Activated CD4-positive, CD25-positive, alpha-beta regulatory T cell treated with anti-CD3 and anti-CD28 coated beads, Interleukin-2, amount 50 U/mL, for 24 hours (primary cell): ENCODE measurements around the gene KIDINS220.

Source experiments
- ATAC-seq, 2 donors: fragments of 150-1000 bp; cut with Tn5 transposase; one replicate each; pipeline ENCODE4 v1.10.0; 2021; ENCODE audit warnings: mild to moderate bottlenecking in 1 of 2, moderate library complexity in 1 of 2

Gene KIDINS220

DNA sequence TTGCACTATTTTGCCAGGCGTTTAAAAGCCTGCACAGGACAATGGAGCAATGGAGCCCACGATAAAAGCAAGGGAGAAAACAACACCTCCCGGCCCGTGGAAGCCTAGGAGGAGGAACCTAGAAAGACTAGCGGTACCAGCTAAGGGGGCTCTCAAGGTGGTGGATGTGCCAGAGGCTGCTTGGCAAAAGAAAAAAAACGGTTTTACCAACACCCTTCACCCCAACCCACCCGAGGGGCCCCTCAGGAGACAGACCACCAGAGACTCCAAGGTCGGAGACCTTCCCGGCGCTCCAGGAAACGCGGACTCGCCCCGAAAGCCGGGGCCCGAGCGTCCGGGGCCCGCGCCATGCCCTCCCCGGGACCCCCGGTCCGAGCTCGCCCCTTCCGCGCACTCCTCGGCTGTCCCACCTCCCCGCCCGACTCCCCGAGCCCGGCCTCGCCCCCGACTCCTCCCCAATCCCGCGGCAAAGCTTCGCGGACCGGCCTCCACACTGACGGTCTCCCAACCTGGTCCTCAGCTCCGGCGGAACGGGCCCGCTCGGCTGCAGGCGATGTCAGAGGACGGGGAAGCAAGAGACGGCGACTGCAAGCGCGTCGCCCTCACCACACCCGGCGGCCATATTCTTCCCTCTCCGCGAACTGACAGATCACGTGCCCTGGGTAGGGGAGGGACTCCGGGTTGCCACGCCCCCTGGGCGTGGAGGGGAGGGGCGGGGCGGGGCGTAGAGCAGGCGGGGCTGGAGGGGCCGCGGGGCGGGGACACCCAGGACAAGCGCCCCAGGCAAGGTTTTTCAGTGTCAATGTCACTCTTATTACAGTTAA, at the start of gene KIDINS220:
Gene KIDINS220, minus strand, starts transcription at position 643 of the 824 bp plus-strand sequence. CDS start 10,520 bp downstream, outside the sequence.
- peak; percentile 93 to 95 for ATAC-seq

GRCh38 chr2:8886876-8887275, 49.5 kb upstream of the KIDINS220 start:
- no peak for ATAC-seq

DNA sequence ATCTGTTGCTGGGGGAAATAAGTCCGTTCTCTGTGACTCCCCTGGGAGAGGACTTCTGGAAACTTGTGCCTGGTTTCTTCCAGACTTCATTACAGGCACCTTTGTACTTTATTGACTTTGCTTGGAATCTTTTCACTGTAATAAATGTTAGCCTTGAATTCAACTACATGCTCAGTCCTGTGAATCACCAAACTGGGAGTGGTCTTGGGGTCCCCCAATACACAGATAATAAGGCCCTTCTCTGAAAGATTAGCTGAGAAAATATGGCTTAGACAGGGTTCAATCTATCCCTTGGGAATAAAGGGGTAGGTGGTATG, 48.7 kb upstream of the KIDINS220 start:
- no peak for ATAC-seq

GRCh38 chr2:8885449-8886201, 48.2 kb upstream of the KIDINS220 start:
- ATAC-seq, result no peak

DNA sequence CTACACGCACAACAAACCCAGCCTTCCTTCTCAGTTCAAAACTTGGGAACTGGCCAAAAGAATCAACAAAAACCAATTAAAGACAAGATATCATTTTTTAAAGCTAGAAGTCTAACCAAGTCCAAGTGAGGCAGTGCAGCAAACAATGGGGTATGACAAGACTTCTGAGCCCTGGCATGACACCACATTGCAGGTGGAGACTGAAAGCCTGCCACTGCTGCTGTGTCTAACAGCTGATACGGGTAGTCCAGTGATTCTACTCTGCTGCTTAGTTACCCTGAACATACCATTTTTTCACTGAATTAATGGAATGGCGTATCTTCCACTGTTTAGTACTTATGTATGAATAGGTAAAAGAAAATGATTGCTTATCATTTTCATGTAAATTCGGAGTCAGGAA, 47.4 kb upstream of the KIDINS220 start:
- no peak for ATAC-seq

DNA sequence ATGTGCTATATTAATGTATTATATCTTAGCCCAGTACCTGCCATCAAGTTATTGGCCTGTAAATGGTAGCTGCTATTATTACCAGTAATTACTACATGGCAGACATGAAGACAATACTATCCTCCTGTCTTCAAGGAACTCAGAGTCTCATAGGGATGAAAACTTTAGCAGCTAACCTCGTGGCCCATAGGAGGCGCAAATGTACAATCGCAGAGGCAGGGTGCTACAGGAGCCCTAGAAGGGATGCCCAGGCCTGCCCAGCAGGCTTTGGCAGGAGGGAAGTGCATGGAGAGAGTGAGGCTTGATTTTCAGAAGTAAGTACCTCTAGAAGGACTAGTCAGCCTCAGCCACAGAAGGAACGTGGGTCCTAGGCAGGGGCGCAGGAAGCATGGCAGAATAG, 44.7 kb upstream of the KIDINS220 start:
- no peak for ATAC-seq

GRCh38 chr2:8877894-8878293, 40.5 kb upstream of the KIDINS220 start:
- ATAC-seq, result no peak

DNA sequence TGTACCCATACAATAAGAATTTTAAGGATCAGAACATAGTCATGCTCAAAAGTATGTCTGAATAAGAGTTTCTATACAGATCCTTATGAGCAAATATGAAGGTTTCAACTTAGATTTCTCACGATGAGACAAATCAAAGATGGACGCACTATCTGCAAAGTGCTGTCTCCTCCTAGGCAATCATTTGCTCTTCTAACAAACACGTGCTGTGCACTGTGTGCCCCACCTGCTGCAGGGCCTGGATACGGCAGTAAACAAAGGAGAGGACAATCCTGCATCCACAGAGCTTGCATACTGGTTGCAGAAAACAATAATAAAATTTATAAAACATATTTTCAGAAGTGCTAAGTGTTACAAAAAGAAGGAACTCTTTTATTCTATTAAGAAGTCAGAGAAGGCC, 39.9 kb upstream of the KIDINS220 start:
- no peak for ATAC-seq

- ATAC-seq, result no peak
Observed at GRCh38 chr2:8876628-8877027, 39.2 kb upstream of the KIDINS220 start.

DNA sequence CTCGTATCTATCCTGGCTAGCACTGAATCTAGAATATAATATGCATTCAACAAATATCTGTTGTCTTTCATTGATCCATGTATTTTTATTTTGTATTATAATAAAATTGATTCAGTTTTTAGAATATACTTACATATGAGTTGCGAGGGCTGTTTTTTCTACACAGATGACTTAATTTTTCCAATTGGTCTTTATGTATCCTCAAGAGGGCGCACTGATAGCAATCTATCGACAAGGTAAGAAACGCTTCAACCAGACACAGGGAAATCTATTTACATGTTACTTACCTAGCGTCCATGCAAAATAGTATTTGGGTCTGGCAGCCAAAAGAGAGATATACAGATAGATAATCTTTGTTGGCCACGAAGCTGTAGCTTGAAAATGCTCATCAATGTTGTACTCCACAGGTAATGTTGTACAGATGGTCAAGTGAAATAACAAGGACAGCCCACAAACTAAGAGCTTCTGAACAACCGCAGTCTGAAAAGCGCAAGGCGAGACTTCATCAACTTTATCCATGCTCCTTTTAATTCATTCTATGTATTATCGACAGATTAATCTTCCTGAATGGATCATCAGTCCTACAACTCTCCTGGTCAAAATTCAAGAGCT, 35.5 kb upstream of the KIDINS220 start:
- no peak for ATAC-seq

DNA sequence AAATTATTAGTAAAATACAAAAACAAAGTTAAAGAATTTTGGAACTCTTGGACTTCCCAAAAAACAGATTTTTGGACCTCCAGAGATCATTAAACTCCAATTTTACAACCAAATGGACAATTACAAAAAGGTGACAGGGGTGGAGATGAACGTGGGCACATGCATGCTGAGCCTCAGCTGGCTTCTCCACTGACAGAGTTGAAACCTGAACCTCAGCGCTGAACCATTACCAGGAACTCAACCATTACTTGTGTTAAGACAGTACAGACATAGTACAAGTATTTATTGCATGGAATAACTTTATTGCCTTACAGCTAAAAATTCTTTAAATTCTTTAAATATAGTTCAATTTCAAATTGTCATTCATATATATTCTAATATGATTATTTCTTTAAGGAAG, 33.0 kb upstream of the KIDINS220 start:
- ATAC-seq, result no peak

DNA sequence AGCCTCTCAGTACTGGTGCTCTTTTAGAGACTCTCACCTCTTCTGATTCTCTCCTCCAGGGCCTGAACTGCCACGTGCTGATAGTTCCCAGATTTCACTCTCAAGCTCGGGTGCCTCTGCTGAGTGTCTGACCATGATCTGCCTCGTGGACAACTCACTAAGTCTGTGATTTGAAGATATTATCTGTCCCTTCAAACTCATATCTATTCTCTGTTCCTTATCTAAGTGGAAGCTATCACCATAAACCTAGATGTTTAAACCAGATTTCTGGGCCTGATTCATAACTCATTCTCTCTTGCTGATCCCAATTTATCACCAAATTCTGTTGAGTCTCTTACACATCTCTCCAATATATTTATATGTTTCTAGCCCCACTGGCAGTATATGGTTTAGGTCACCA, 29.9 kb upstream of the KIDINS220 start:
- ATAC-seq, result no peak

DNA sequence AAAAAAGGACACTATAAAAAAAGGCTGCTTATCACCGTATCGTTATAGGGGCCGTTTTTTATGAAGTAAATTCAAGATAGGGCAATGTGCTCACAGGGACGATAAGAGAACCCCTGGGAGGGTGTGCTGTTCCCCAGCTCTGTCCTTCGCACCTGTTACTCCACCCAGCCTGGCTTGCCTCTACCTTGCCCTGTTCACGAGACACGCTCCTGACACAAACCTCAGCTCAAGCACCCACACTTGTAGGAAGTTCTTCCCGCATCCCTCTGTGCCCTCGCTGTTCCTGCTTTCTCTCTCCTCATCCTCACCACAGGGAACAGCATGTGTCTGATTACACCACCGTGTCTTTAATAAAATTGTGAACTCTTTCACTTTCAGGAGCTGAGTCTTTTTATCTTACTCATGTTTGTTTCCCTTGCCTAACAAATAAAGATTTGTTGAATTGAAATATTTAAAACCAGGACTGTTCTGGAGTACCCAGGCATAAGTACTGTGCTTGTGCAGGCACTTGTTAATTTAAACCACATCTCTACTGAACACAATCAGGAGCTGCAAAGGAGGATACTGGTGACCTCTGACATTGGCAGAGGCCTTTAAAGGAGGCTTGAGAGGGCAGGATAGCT, 26.0 kb upstream of the KIDINS220 start:
- no peak for ATAC-seq

DNA sequence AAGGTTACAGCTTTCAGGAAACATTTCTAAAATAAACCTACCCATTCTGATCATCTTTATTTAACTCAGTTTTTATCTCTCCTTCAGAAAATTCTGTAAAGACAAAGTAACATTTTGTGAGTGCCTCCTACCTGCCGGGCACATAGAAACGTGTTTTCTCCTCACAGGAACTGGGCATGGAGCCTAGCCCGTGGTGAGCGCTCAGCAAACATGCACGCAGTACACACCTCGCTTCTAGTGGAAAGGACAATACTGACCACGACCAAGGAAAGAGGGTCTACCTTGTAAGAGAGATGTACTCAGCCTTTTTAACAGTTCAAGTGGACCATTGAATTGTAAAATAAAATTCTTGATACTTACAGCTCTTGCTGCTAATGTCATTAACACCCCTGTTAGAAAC, 24.8 kb upstream of the KIDINS220 start:
- no peak for ATAC-seq

DNA sequence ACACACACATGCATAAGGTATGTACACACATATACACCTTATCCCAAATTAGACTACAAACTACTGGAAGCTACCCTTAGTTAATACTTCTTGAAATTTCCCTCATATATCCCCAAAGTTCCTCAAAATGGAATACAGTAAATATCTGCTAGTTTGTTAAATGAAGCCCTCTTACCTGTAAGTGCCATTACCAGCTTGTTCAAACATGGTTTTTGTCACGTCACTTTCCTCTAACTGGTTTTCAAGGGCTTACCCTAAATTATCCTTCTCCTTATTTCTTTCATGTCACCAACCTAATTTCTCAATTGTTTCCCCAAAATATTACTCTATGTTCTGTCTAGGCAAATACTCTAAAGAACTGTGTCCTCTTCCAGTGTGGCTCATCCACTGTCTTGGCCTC, 24.4 kb upstream of the KIDINS220 start:
- ATAC-seq, result no peak

DNA sequence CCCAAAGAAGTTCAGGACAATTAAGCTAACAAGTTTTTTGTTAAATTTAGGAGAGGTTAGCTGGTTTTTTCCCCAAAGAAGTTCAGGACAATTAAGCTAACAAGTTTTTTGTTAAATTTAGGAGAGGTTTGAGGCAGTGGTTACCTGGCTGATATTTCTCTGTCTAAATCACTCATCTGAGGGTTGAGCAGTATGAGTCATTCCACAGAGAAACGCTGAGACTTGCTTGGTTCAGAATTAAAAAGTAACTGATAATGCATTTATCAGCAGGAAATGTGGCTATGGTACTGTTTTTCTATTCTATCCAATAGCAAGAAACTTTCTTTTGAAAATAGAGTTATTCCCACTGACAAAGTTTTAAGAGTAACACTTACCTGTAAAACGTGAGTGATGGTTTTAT, 22.8 kb upstream of the KIDINS220 start:
- no peak for ATAC-seq

GRCh38 chr2:8858910-8859309, 21.5 kb upstream of the KIDINS220 start:
- no peak for ATAC-seq

DNA sequence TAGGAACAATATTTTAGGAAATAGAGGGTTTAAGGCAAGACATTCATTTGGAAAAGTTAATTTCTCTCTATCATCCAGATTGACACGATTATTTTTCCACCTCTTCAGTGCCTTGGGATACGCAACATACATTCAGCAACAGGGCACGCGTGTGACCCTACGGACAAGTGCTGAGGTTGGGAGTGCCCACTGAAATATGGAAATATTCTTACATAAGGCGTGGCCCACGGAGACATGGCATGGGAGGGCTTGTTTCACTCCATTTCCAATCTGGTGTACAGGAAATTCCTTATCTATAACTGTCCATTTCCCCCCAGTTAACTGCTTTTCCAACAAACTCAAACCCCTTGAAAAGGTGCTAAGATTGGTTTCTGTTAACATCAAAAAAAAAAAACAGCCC, 20.9 kb upstream of the KIDINS220 start:
- no peak for ATAC-seq

DNA sequence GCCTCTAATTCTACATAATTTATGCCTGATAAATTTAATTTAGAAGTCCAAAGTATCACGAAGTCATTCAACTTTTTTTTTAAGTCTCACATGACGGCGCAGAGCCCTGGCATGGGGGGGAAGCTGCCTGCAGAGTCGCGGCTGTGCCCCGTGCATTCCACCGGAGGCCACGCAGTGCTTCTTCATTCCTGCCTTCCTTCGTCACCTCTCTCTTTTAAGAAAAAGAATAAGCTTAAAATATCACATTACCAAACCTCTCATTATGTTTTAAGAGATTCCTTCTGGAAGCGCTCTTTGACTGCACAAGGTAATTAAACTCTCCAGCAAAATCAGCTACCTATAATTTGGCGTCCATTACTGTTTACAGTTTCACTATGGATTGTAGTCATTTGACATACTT, 20.3 kb upstream of the KIDINS220 start:
- no peak for ATAC-seq

DNA sequence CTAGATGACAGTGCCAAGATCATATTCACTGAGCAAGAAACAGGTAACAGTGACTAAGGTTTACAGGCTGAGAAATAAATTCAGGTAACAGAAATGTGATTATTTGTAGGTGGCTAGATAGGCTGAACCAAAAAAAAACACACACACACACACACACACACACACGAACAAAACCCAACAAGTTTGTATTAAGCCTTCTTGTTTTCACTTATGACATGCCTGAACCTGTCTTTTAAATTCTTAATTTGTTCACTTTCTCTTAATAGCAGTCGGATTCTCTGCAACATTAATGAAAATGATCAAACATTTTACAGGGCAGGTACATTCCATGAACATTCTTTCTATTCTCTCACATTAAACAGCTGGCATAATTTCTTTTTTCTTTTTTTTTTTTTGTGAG, 18.8 kb upstream of the KIDINS220 start:
- no peak for ATAC-seq

DNA sequence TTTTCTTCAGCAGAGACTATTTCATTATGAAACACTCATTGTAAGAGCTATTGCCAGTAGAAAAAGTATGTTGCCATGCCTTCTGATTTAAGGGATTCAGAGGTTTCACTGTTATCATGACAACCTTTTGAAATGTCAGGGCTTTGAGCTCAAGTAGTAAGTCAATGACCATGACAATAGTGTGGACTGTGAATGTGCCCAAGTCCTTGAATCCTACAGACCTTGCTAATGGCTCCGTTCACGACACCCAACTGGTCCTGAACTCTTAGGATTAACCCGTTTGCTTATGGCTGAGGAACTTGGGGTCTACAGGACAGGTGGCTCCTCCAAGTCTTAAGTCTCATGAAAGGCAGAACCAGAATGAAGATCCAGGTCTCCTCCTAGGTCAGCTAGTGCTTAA, 17.6 kb upstream of the KIDINS220 start:
- no peak for ATAC-seq

GRCh38 chr2:8853426-8853825, 16.0 kb upstream of the KIDINS220 start:
- ATAC-seq, result no peak

GRCh38 chr2:8851811-8852560, 14.6 kb upstream of the KIDINS220 start:
- ATAC-seq, result no peak
